H9 (cell line): ENCODE results near the gene CAB39L. TPM values are rescaled to one million over a fixed set of nuclear protein-coding genes. Genes with fewer than 3 reads are reported as not detected.

Source experiments
- DNase-seq: peaks from one replicate; pipeline ENCODE4 v3.0.0-alpha.2; 2017
- H2AFZ ChIP-seq: one replicate; pipeline ENCODE4 v1.6.1; 2013; ENCODE audit warnings: mild to moderate bottlenecking, low read length, control low read depth, moderate library complexity
- H2AK5ac ChIP-seq: 2 replicates; pipeline ENCODE4 v1.6.1; 2013; ENCODE audit warnings: low read length, control low read depth, mixed read lengths; ENCODE audit not compliant: insufficient read length
- H2BK120ac ChIP-seq: one replicate; pipeline ENCODE4 v1.6.1; 2013; ENCODE audit warnings: low read depth, mild to moderate bottlenecking, low read length, control low read depth, inconsistent platforms; ENCODE audit not compliant: poor library complexity, severe bottlenecking
- H2BK12ac ChIP-seq: 2 replicates; pipeline ENCODE4 v1.6.1; 2013; ENCODE audit warnings: low read length, control low read depth, mixed read lengths, low read depth; ENCODE audit not compliant: insufficient read length
- H2BK15ac ChIP-seq: 2 replicates; pipeline ENCODE4 v1.6.1; 2013; ENCODE audit warnings: low read depth, low read length, control low read depth
- H2BK20ac ChIP-seq: one replicate; pipeline ENCODE4 v1.6.1; 2013; ENCODE audit warnings: low read depth, mild to moderate bottlenecking, low read length, control low read depth, inconsistent platforms; ENCODE audit not compliant: poor library complexity, severe bottlenecking
- H2BK5ac ChIP-seq: 2 replicates; pipeline ENCODE4 v1.6.1; 2013; ENCODE audit warnings: low read length, control low read depth, mixed read lengths; ENCODE audit not compliant: insufficient read length
- H3K14ac ChIP-seq: 2 replicates; pipeline ENCODE4 v1.6.1; 2013; ENCODE audit warnings: low read length, control low read depth; ENCODE audit not compliant: insufficient read depth
- H3K18ac ChIP-seq: 2 replicates; pipeline ENCODE4 v1.6.1; 2013; ENCODE audit warnings: low read depth, mild to moderate bottlenecking, mixed read lengths, low read length, control low read depth; ENCODE audit not compliant: insufficient read length
- H3K23ac ChIP-seq: 2 replicates; pipeline ENCODE4 v1.6.1; 2013; ENCODE audit warnings: low read length, control low read depth, mixed read lengths, low read depth; ENCODE audit not compliant: insufficient read length
- H3K23me2 ChIP-seq: 2 replicates; pipeline ENCODE4 v1.6.1; 2013; ENCODE audit warnings: low read depth, mild to moderate bottlenecking, mixed read lengths, low read length, control low read depth; ENCODE audit not compliant: insufficient read length, poor library complexity, severe bottlenecking
- H3K27ac ChIP-seq: 2 replicates; pipeline ENCODE4 v1.5.1; 2013; ENCODE audit warnings: low read length, control low read depth, mixed read lengths, low read depth; ENCODE audit not compliant: insufficient read length
- H3K27me3 ChIP-seq: 2 replicates; pipeline ENCODE4 v1.6.1; 2013; ENCODE audit warnings: low read length, control low read depth, inconsistent platforms; ENCODE audit not compliant: insufficient read depth
- H3K4ac ChIP-seq: 2 replicates; pipeline ENCODE4 v1.6.1; 2013; ENCODE audit warnings: low read depth, mild to moderate bottlenecking, control low read depth, inconsistent platforms, low read length, moderate library complexity
- H3K4me1 ChIP-seq: 2 replicates; pipeline ENCODE4 v1.6.1; 2013; ENCODE audit warnings: low read length, control low read depth, inconsistent platforms; ENCODE audit not compliant: insufficient read depth
- H3K4me2 ChIP-seq: 2 replicates; pipeline ENCODE4 v1.6.1; 2013; ENCODE audit warnings: low read length, control low read depth, mixed read lengths; ENCODE audit not compliant: insufficient read length, insufficient read depth
- H3K56ac ChIP-seq: 2 replicates; pipeline ENCODE4 v1.6.1; 2013; ENCODE audit warnings: low read depth, mild to moderate bottlenecking, mixed read lengths, low read length, control low read depth; ENCODE audit not compliant: insufficient read length
- H3K79me1 ChIP-seq: 2 replicates; pipeline ENCODE4 v1.6.1; 2013; ENCODE audit warnings: low read depth, mild to moderate bottlenecking, moderate library complexity, low read length, control low read depth, inconsistent platforms; ENCODE audit not compliant: insufficient read depth, poor library complexity, severe bottlenecking
- H3K79me2 ChIP-seq: 2 replicates; pipeline ENCODE4 v1.6.1; 2013; ENCODE audit warnings: low read length, control low read depth, inconsistent platforms; ENCODE audit not compliant: insufficient read depth
- H3K9ac ChIP-seq: 2 replicates; pipeline ENCODE4 v1.6.1; 2013; ENCODE audit warnings: low read length, control low read depth, mixed read lengths; ENCODE audit not compliant: insufficient read length; ENCODE audit errors: extremely low read depth
- H3K9me3 ChIP-seq: one replicate; pipeline ENCODE4 v1.6.1; 2013; ENCODE audit warnings: low read depth, low read length, inconsistent platforms; ENCODE audit not compliant: control insufficient read depth
- H3T11ph ChIP-seq: one replicate; pipeline ENCODE4 v1.6.1; 2013; ENCODE audit warnings: mild to moderate bottlenecking, low read length, control low read depth, inconsistent platforms
- H4K20me1 ChIP-seq: one replicate; pipeline ENCODE4 v1.6.1; 2013; ENCODE audit not compliant: control insufficient read depth, insufficient read length, insufficient read depth
- H4K5ac ChIP-seq: 2 replicates; pipeline ENCODE4 v1.6.1; 2013; ENCODE audit warnings: low read depth, mild to moderate bottlenecking, mixed read lengths, low read length, control low read depth; ENCODE audit not compliant: insufficient read length
- H4K8ac ChIP-seq: replicated peaks from 2 replicates; pipeline ENCODE4 v1.6.1; 2013; ENCODE audit warnings: low read length, control low read depth, mixed read lengths, low read depth; ENCODE audit not compliant: insufficient read length
- H4K91ac ChIP-seq: 2 replicates; pipeline ENCODE4 v1.6.1; 2013; ENCODE audit warnings: low read depth, mild to moderate bottlenecking, moderate library complexity, mixed read lengths, low read length, control low read depth; ENCODE audit not compliant: insufficient read length
- H3K27ac Mint-ChIP-seq, 3 experiments: 2 replicates in 2 of 3; 3 replicates in 1 of 3; pipeline ENCODE4 v1.8.0; 2020 to 2021; ENCODE audit warnings: mixed read lengths in 3 of 3, mild to moderate bottlenecking in 1 of 3, moderate library complexity in 1 of 3
- H3K27me3 Mint-ChIP-seq: 2 replicates; pipeline ENCODE4 v1.8.0; 2021; ENCODE audit warnings: low read depth, mild to moderate bottlenecking, moderate library complexity, mixed read lengths
- H3K36me3 Mint-ChIP-seq, 3 experiments: 2 replicates in 2 of 3; 3 replicates in 1 of 3; pipeline ENCODE4 v1.8.0; 2020 to 2021; ENCODE audit warnings: low read depth in 3 of 3, mixed read lengths in 3 of 3; ENCODE audit not compliant: insufficient read depth in 1 of 3
- H3K4me1 Mint-ChIP-seq, 2 experiments: 2 replicates each; pipeline ENCODE4 v1.8.0; 2020; ENCODE audit warnings: mixed read lengths in 2 of 2
- H3K4me3 Mint-ChIP-seq, 2 experiments: 2 replicates in 1 of 2; 3 replicates in 1 of 2; pipeline ENCODE4 v1.8.0; 2020 to 2021; ENCODE audit warnings: mild to moderate bottlenecking in 2 of 2, mixed read lengths in 2 of 2, moderate library complexity in 1 of 2
- H3K9me3 Mint-ChIP-seq, 2 experiments: 2 replicates in 1 of 2; 3 replicates in 1 of 2; pipeline ENCODE4 v1.8.0; 2020; ENCODE audit warnings: mild to moderate bottlenecking in 2 of 2, mixed read lengths in 2 of 2, moderate library complexity in 1 of 2
- WGBS: extraction: QIAGEN DNeasy Blood & Tissue Kit; methylation state at CpG from one replicate; pipeline ENCODE4 v1.1.7; 2013; ENCODE audit warnings: missing lambda C conversion rate, low lambda C conversion rate, mixed read lengths; ENCODE audit not compliant: insufficient read length; ENCODE audit errors: extremely low coverage; 5-methylcytosine and 5-hydroxymethylcytosine counted together
- total RNA-seq: library from RNA; stranded (reverse); gene quantifications from 2 replicates; pipeline ENCODE4 v1.2.1, GENCODE V29; 2021
- TF ChIP-seq, protein P1 (sequence below): fragments of 200-600 bp; sonication (generic); conservative IDR thresholded peaks from 3 replicates; pipeline ENCODE4 v1.8.0; 2021; ENCODE audit warnings: antibody characterized with exemption, mild to moderate bottlenecking

CAB39L gene
- total RNA-seq, 1 experiment from 2014 or later, result 6.0 TPM

- Mint-ChIP-seq H3K27me3 (no peaks in the 10 kb centered on the region), H3K27ac (no peak overlapping the region), H3K4me3 (no peak overlapping the region), H3K36me3 (peaks cover 2 to 11% (median 5%) of the 10 kb centered on the region in 3 experiments; a peak in 4 of 7 replicates), H3K9me3 (no peaks in the 10 kb centered on the region), H3K4me1 (no peaks in the 10 kb centered on the region)
- no peak overlapping the region for H2AFZ ChIP-seq
- DNase-seq, result no peak
- H3K4me1 ChIP-seq, result no peaks in the 10 kb centered on the region
- no peak overlapping the region for H2BK5ac ChIP-seq
- H4K5ac ChIP-seq, result no peak overlapping the region
- TF ChIP-seq, protein P1, sequence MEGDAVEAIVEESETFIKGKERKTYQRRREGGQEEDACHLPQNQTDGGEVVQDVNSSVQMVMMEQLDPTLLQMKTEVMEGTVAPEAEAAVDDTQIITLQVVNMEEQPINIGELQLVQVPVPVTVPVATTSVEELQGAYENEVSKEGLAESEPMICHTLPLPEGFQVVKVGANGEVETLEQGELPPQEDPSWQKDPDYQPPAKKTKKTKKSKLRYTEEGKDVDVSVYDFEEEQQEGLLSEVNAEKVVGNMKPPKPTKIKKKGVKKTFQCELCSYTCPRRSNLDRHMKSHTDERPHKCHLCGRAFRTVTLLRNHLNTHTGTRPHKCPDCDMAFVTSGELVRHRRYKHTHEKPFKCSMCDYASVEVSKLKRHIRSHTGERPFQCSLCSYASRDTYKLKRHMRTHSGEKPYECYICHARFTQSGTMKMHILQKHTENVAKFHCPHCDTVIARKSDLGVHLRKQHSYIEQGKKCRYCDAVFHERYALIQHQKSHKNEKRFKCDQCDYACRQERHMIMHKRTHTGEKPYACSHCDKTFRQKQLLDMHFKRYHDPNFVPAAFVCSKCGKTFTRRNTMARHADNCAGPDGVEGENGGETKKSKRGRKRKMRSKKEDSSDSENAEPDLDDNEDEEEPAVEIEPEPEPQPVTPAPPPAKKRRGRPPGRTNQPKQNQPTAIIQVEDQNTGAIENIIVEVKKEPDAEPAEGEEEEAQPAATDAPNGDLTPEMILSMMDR, result no peak
- no peak overlapping the region for H3K27ac ChIP-seq
- H2AK5ac ChIP-seq, result no peak overlapping the region
- no peak overlapping the region for H3K4ac ChIP-seq
- H3K23ac ChIP-seq, result no peak overlapping the region
- H3K27me3 ChIP-seq, result no peaks in the 10 kb centered on the region
- H3K18ac ChIP-seq, result no peak overlapping the region
- H3K9ac ChIP-seq, result no peak overlapping the region
- H3K79me1 ChIP-seq, result no peaks in the 10 kb centered on the region
- no CpG with 5 or more reads among the region's 1 CpG for WGBS
- no peak overlapping the region for H2BK15ac ChIP-seq
- no peak overlapping the region for H2BK120ac ChIP-seq
- H3K14ac ChIP-seq, result no peak overlapping the region
- H4K91ac ChIP-seq, result no peak overlapping the region
- H4K20me1 ChIP-seq, result no peaks in the 10 kb centered on the region
- no peaks in the 10 kb centered on the region for H3K9me3 ChIP-seq
- H3K4me2 ChIP-seq, result no peak overlapping the region
- no peak overlapping the region for H4K8ac ChIP-seq
- H2BK12ac ChIP-seq, result no peak overlapping the region
- no peak overlapping the region for H2BK20ac ChIP-seq
- H3K23me2 ChIP-seq, result no peaks in the 10 kb centered on the region
- H3K79me2 ChIP-seq, result no peaks in the 10 kb centered on the region
- no peak overlapping the region for H3K56ac ChIP-seq
- H3T11ph ChIP-seq, result no peak overlapping the region
These were observed 28.3 kb upstream of the CAB39L start for GRCh38 chr13:49472186-49472585.
